GM12892 (cell line): ENCODE results near the gene IMMP2L.

Experiments
- POLR2A ChIP-seq: IDR thresholded peaks from 2 replicates; pipeline ENCODE4 v1.6.1; 2011; ENCODE audit warnings: low read depth, low read length, control low read depth
- TAF1 ChIP-seq: IDR thresholded peaks from 2 replicates; pipeline ENCODE4 v1.6.1; 2011; ENCODE audit warnings: low read depth, mild to moderate bottlenecking, control low read depth, low read length, borderline replicate concordance

DNA sequence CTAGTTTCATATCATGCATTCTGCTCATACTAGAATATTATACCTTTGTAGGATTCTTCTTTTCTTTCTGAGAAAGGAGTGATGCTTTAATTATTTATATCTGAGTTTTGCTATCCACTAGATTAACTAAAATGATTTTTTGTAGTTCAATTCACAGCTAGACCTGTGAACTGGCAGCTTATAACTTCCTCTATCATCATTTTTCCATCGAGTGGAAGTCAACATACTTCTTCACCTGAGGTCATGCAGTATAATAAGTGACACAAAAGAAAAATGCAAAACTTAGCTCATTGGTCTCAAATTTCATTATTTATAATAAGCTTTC lies 463.4 kb downstream of the IMMP2L start:
- TF ChIP-seq TAF1, result no peak
- TF ChIP-seq POLR2A, result no peak
